PFSK-1 (cell line): ENCODE results near the gene RGS13.

Experiments
- FOXP2 ChIP-seq: optimal IDR thresholded peaks from 2 replicates; pipeline ENCODE3; 2011; ENCODE audit warnings: borderline replicate concordance, control low read depth, inconsistent platforms; ENCODE audit not compliant: insufficient read depth; ENCODE audit errors: extremely low read length, extremely low read depth
- POLR2AphosphoS5 ChIP-seq: IDR thresholded peaks from 2 replicates; pipeline ENCODE4 v1.6.1; 2012; ENCODE audit warnings: low read depth, mild to moderate bottlenecking, control low read depth, low read length, moderate library complexity
- REST ChIP-seq, 2 experiments: IDR thresholded peaks; 2 replicates each; pipeline versions ENCODE4 v1.6.1 to v1.8.0; 2011 to 2012; ENCODE audit warnings: low read depth in 2 of 2, low read length in 2 of 2, control low read depth in 1 of 2, inconsistent platforms in 1 of 2, mild to moderate bottlenecking in 1 of 2, moderate library complexity in 1 of 2; ENCODE audit not compliant: insufficient read depth in 1 of 2
- SIN3A ChIP-seq: IDR thresholded peaks from 2 replicates; pipeline ENCODE4 v1.6.1; 2012; ENCODE audit warnings: mild to moderate bottlenecking, low read length, moderate library complexity, borderline replicate concordance; ENCODE audit not compliant: insufficient read depth
- TAF1 ChIP-seq: IDR thresholded peaks from 2 replicates; pipeline ENCODE4 v1.6.1; 2012; ENCODE audit warnings: low read length, control low read depth, borderline replicate concordance; ENCODE audit not compliant: insufficient read depth

RGS13 gene

GRCh38 chr1:192628396-192629057, 7.4 kb upstream of the RGS13 start:
- TF ChIP-seq TAF1 (no peak), SIN3A (no peak), POLR2AphosphoS5 (no peak), REST (IDR thresholded peaks at IDR 0.05; ENCODE audit: insufficient read depth in 1 of 2, low read depth in 2 of 2, low read length in 2 of 2) (no peak), FOXP2 (no peak)

DNA sequence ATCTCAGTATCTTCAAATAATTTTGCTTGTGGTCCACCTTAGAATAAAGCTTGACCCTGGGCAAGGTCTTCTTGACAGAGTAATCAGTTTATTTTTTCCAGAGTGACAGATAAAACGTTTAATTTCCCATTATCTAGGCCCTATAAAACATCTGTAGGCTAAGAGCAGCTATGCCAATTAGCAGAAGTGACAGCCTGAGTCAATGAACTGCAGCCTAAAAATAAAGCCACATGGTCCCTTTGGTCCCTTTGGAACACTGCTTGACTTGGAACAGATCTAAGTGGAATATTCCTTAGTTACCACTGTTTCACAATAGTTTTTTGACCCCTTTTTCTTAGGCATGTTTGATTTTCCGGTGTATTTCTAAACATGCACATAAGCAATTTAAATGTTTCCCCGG, 6.3 kb upstream of the RGS13 start:
- TF ChIP-seq SIN3A (no peak), TAF1 (no peak), REST (IDR thresholded peaks at IDR 0.05; ENCODE audit: insufficient read depth in 1 of 2, low read depth in 2 of 2, low read length in 2 of 2) (no peak), POLR2AphosphoS5 (no peak), FOXP2 (no peak)

GRCh38 chr1:192630521-192631287, 5.2 kb upstream of the RGS13 start:
- TF ChIP-seq SIN3A = no peak
- no peak for TF ChIP-seq FOXP2
- TF ChIP-seq REST (IDR thresholded peaks at IDR 0.05; ENCODE audit: insufficient read depth in 1 of 2, low read depth in 2 of 2, low read length in 2 of 2) = no peak
- TF ChIP-seq POLR2AphosphoS5 = no peak
- no peak for TF ChIP-seq TAF1

GRCh38 chr1:192631749-192632148, 4.2 kb upstream of the RGS13 start:
- TF ChIP-seq SIN3A = no peak
- no peak for TF ChIP-seq FOXP2

DNA sequence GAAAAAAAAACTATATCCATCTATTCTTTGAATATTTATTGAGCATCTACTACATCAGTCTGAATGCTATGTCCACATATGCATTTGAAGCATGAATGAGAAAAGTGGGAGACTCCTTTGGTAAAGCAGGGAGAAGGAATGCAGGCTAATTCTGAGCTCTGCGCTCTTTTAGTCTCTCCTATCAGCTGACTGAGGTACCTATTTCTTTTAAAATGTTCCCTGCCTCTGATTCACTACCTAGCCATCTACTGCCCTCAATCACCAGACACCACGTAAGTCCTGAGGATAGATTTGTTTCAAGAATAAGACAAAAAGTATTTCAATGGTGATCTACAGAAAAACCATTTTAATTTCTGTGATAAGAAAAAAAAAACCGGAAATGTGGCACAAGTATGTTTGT, 3.8 kb upstream of the RGS13 start:
- TF ChIP-seq REST (IDR thresholded peaks at IDR 0.05; ENCODE audit: insufficient read depth in 1 of 2, low read depth in 2 of 2, low read length in 2 of 2) = no peak
- TF ChIP-seq FOXP2 = no peak
- no peak for TF ChIP-seq SIN3A
- no peak for TF ChIP-seq POLR2AphosphoS5
- TF ChIP-seq TAF1 = no peak
